Ectodermal cell (in vitro differentiated cells): ENCODE data around the gene MYCBPAP.

Source experiments
- H3K27ac ChIP-seq: 2 replicates; pipeline ENCODE4 v1.7.0; 2013; ENCODE audit warnings: mild to moderate bottlenecking, low read depth, low read length; ENCODE audit not compliant: insufficient read depth, poor library complexity, severe bottlenecking
- H3K27me3 ChIP-seq: 2 replicates; pipeline ENCODE4 v1.7.0; 2013; ENCODE audit warnings: mild to moderate bottlenecking, low read length; ENCODE audit not compliant: insufficient read depth, control insufficient read depth, poor library complexity, severe bottlenecking
- H3K36me3 ChIP-seq: one replicate; pipeline ENCODE4 v1.7.0; 2013; ENCODE audit warnings: low read length; ENCODE audit not compliant: control insufficient read depth, insufficient read depth
- H3K4me1 ChIP-seq: one replicate; pipeline ENCODE4 v1.7.0; 2013; ENCODE audit warnings: low read length; ENCODE audit not compliant: control insufficient read depth, insufficient read depth
- H3K4me3 ChIP-seq: 2 replicates; pipeline ENCODE4 v1.7.0; 2013; ENCODE audit warnings: low read depth, low read length, control low read depth; ENCODE audit not compliant: insufficient read depth
- H3K9me3 ChIP-seq: 2 replicates; pipeline ENCODE4 v1.7.0; 2013; ENCODE audit warnings: mild to moderate bottlenecking, low read length, moderate library complexity; ENCODE audit not compliant: control insufficient read depth
- WGBS, 2 experiments: methylation state at CpG; one replicate each; pipeline ENCODE4 v1.1.7; 2013; ENCODE audit warnings: missing lambda C conversion rate in 2 of 2; 5-methylcytosine and 5-hydroxymethylcytosine counted together

The MYCBPAP gene

DNA sequence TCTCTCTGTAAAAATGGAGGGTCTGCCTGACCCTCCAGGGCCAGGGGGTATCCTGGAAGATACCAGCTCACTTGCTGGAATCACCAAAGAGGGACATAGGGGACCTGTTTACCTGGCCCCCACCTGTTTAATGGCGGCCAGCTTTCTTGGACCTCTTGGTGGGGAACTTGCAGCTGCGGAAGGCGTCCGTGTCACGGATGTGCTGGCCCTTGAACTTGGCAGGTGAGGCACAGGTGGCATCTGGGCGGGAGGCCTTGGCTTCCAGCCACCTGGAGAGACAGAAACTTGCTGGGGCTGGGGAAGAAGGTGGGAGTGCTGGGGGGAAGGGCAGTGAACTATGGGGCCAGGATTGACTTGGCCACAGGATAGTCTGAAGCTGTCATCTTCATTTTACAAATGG, 43.1 kb upstream of the MYCBPAP start:
- H3K4me3 ChIP-seq, result no peak overlapping the region
- no peaks in the 10 kb centered on the region for H3K4me1 ChIP-seq
- H3K27me3 ChIP-seq, result peaks cover 28% of the 10 kb centered on the region
- 93 to 95% methylated on average over 6 of the region's 6 CpGs for WGBS, 2 experiments
- H3K27ac ChIP-seq, result no peak overlapping the region
- H3K36me3 ChIP-seq, result no peaks in the 10 kb centered on the region
- no peaks in the 10 kb centered on the region for H3K9me3 ChIP-seq

- Histone ChIP-seq H3K27ac (no peak overlapping the region), H3K27me3 (peaks cover 33% of the 10 kb centered on the region), H3K4me1 (no peaks in the 10 kb centered on the region), H3K36me3 (no peaks in the 10 kb centered on the region), H3K4me3 (no peak overlapping the region), H3K9me3 (no peaks in the 10 kb centered on the region)
- WGBS, 2 experiments, result 94 to 95% methylated on average over 9 of the region's 9 CpGs
Observed at GRCh38 chr17:50465635-50466034, 42.6 kb upstream of the MYCBPAP start.

GRCh38 chr17:50466371-50467113, 41.7 kb upstream of the MYCBPAP start:
- no peaks in the 10 kb centered on the region for H3K36me3 ChIP-seq
- H3K4me1 ChIP-seq, result no peaks in the 10 kb centered on the region
- no peak overlapping the region for H3K4me3 ChIP-seq
- WGBS, 2 experiments, result 91 to 92% methylated on average over 9 of the region's 9 CpGs
- no peak overlapping the region for H3K27ac ChIP-seq
- no peaks in the 10 kb centered on the region for H3K9me3 ChIP-seq
- H3K27me3 ChIP-seq, result peaks cover 33% of the 10 kb centered on the region

GRCh38 chr17:50467114-50467854, 41.0 kb upstream of the MYCBPAP start:
- no peaks in the 10 kb centered on the region for H3K9me3 ChIP-seq
- H3K36me3 ChIP-seq, result no peaks in the 10 kb centered on the region
- peaks cover 33% of the 10 kb centered on the region for H3K27me3 ChIP-seq
- H3K27ac ChIP-seq, result no peak overlapping the region
- 74 to 77% methylated on average over 7 of the region's 7 CpGs for WGBS, 2 experiments
- no peak overlapping the region for H3K4me3 ChIP-seq
- H3K4me1 ChIP-seq, result no peaks in the 10 kb centered on the region

GRCh38 chr17:50467855-50468303, 40.4 kb upstream of the MYCBPAP start:
- H3K27me3 ChIP-seq, result peaks cover 33% of the 10 kb centered on the region
- no peaks in the 10 kb centered on the region for H3K4me1 ChIP-seq
- WGBS, 2 experiments, result 85 to 86% methylated on average over 13 of the region's 13 CpGs
- H3K27ac ChIP-seq, result no peak overlapping the region
- H3K4me3 ChIP-seq, result no peak overlapping the region
- no peaks in the 10 kb centered on the region for H3K36me3 ChIP-seq
- no peaks in the 10 kb centered on the region for H3K9me3 ChIP-seq

DNA sequence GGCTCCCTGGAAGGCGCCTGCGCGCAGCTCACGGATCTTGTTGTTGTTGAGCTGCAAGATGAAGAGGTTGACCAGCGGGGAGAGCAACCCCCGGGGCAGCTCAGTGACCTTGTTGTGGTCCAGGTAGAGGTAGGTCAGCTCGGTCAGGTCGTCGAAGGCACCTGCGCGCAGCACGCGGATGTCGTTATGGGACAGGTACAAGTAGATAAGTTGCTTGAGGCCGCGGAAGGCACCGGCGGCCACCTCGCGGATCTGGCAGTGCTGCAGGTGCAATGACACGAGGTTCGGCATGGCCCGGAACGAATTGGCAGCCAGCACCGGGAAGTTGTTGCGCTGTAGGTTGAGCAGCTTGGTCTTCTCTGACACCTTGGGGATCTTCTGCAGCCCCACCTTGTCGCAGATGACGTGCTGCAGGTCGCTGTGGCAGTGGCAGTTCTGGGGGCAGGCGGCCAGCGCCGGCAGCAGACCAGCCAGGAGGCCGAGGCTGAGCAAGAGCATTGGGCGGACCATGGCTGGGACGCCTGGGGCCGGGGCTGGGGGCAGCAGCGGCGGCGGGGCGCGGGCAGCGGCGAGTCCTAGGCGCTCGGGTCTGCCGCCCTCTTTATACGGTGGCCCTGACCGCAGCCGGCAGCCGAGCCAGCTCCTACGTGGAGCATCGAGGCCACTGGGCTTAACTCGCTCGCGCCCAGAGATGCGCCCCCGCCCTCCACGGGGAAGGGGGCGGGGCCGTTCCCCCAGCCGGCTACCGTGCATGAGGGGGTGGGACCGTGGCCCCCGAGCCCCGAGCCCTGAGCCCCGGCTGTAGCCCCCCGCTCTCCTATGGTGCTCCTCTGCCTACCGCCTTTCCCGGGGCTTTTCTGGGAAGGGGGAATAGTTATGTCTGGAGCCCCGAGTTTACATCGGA, 39.7 kb upstream of the MYCBPAP start, which contains the start of gene CHAD:
Gene CHAD, minus strand, starts transcription at position 577 of the 904 bp plus-strand sequence. Its CDS starts 67 bp downstream, at position 510.
- H3K9me3 ChIP-seq, result no peaks in the 10 kb centered on the region
- peak within 1 kb of the TSS; percentile 22 for H3K4me3 ChIP-seq
- H3K27me3 ChIP-seq, result peaks cover 33% of the 10 kb centered on the region
- 54 to 56% methylated on average over 71 of the region's 71 CpGs for WGBS, 2 experiments
- no peaks in the 10 kb centered on the region for H3K4me1 ChIP-seq
- H3K36me3 ChIP-seq, result no peaks in the 10 kb centered on the region
- H3K27ac ChIP-seq, result no peak within 1 kb of the TSS

DNA sequence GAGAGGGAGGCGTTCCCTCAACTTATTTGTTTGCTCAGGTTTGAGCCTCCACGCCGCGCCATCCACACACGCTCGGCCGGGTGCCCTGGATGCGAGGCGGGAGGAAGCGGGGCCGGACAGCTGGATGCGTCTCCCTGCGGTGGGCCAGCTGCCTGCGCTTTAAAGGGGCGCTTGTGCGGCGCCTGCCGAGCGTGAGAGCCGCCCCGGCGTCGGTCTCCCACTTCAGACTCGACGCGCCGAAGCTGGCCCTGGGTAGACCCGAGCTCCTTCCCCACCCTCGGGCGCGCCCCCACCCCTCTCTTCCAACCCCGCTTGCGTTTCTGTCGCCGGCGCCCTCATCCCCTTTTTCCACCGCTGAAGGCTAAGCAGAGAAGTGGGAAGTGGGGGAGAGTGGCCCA, 39.0 kb upstream of the MYCBPAP start:
- H3K36me3 ChIP-seq, result no peaks in the 10 kb centered on the region
- H3K27me3 ChIP-seq, result peaks cover 36% of the 10 kb centered on the region
- 41% methylated on average over 37 of the region's 37 CpGs for WGBS, 2 experiments
- no peaks in the 10 kb centered on the region for H3K9me3 ChIP-seq
- peak overlapping the region; percentile 22 for H3K4me3 ChIP-seq
- H3K27ac ChIP-seq, result no peak overlapping the region
- H3K4me1 ChIP-seq, result no peaks in the 10 kb centered on the region

DNA sequence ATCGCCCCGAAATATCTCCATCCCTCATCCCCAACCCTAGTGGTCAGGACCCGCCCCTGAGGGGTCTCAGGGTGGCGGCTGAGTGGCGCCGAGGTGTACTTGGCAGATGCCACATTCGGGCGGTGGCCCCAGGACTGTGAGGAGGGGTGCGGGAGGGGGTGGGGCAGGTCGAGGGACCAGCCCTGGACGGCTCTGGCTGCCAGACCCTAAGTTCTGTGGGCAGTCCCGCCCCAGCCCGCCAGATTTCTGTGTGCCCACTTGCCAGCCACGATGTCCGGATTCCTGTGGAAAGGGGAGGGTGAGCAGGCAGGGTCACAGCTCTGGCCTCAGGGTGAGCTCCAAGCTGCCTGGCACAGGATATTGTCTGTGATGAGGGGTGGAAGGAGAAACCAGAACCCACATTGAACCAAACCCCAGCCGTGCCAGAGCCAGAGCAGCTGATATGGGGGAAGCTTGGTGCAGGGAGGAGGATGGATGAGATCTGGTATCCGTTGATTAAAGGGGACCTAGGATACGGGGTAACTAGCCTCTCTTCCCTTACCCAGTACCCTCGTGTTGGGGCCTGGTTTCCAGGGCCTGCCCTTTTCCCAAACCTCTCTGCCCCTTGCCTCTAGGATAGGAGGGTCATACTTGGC, 38.5 kb upstream of the MYCBPAP start:
- Histone ChIP-seq H3K36me3 (no peaks in the 10 kb centered on the region), H3K4me3 (no peak overlapping the region), H3K27me3 (peaks cover 36% of the 10 kb centered on the region), H3K9me3 (no peaks in the 10 kb centered on the region), H3K4me1 (no peaks in the 10 kb centered on the region), H3K27ac (no peak overlapping the region)
- WGBS, 2 experiments, result 88 to 89% methylated on average over 19 of the region's 19 CpGs

DNA sequence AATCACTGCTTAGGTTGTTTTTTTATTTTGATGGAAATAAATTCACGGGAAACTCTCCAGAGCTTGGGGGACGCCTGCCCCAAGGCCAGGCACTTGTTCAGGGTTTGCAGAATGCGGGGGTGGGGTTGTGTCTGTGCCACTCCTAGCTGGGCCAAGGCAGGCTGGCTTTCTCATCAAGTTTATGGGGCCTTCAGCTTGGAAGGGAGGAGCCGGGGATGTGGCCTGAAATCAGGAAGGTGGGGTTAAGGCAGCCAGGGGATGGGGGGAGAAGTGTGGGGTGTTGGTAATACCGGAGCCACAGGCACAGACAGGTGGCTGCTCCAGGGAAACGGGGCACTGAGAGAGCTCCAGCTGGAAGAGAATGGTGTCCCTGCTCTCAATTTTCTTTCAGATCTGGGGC, 37.8 kb upstream of the MYCBPAP start:
- Histone ChIP-seq H3K4me3 (no peak overlapping the region), H3K36me3 (no peaks in the 10 kb centered on the region), H3K4me1 (no peaks in the 10 kb centered on the region), H3K27ac (no peak overlapping the region), H3K27me3 (peaks cover 42% of the 10 kb centered on the region), H3K9me3 (no peaks in the 10 kb centered on the region)
- WGBS, 2 experiments, result 76 to 81% methylated on average over 6 of the region's 6 CpGs
